Hematopoietic multipotent progenitor cell treated with erythropoietin and hydrocortisone succinate and interleukin-3 and kit ligand, for 15 days (in vitro differentiated cells): ENCODE data around the gene PPIF.

Source experiments
- DNase-seq: peaks from one replicate; pipeline ENCODE4 v3.0.0-alpha.2; 2015; ENCODE audit warnings: low spot score

The PPIF gene

DNA sequence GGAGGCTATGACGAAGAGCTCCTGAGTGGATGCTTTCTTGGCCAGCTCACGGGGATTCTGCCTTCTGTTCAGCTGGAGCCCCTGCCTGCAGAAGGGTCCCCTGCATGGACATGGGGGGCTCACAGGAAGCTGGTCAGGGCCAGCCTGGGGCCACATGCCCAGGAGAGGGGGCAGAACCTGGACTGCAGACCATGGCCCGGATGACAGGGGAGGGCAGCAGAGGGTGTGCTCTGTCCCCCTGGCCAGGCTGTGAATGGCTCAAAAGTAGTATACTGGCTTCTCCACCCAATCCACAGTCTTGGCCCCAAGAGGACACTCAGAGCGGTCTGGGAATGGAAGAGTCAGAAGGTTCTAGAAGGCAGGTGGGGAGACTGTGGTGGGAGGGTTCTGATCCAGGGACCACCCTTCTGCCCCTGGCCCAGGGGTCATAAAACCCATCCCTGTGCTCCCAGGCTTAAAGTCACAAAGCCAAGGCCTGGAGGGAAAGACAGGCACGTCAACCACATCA, 40.3 kb downstream of the PPIF start:
- DNase-seq = no peak

DNA sequence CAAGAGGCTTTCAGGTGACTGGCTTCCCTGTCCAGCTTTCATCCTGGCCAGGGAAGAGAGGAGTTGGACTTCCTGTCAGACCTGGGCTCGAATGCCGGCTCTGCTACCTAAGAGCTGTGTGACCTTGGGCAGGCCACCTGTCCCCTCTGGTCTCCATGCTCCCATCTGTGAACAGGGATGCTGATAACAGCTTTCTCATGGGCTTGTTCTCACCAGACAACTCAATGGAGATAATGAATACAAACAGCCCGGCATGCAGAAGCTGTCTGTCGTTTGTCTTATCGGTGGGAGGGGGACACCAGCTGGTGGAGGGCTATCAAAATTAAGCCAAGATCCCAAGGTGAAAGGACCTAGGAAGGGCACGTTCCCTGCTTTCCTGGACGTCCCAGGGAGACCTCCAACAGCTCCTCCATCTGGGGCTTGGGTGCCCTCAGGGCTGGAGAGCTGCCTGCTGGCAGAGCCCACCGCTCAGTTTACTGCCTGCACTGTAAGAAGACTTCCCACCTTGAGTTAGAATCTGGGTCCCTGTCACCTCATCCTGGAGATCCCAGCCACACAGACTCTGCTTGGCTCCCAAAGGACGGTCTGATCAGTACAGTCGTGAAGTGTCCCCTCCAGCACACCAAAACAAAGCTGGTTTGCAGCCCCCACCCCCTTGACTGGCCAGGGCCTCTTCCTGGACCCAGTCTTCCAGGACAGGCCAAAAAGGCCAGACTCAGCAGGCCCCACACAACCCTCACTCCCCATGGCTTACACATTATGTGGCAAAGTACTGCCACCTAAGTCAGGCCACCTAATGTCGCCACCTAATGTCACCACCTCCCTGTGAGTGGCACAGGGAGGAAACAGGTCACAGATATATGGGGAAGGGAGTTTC, 40.9 kb downstream of the PPIF start:
- no peak for DNase-seq

DNA sequence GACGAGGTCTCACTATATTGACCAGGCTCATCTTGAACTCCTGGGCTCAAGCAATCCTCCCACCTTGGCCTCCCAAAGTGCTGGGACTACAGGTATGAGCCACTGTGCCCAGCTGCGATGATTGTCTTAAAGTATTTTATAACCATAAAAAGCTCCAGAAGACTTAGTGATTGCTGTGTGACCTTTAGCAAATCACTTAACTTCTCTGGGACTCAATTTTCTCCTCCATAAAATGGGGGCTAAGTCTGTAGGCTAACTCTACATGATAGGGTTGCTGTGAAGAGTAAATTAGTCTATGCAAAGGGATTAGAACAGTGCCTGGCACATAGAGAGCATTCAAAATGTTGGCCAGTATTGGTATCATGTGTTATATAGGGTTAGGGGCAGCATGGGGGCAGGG, 42.8 kb downstream of the PPIF start:
- DNase-seq = no peak

DNA sequence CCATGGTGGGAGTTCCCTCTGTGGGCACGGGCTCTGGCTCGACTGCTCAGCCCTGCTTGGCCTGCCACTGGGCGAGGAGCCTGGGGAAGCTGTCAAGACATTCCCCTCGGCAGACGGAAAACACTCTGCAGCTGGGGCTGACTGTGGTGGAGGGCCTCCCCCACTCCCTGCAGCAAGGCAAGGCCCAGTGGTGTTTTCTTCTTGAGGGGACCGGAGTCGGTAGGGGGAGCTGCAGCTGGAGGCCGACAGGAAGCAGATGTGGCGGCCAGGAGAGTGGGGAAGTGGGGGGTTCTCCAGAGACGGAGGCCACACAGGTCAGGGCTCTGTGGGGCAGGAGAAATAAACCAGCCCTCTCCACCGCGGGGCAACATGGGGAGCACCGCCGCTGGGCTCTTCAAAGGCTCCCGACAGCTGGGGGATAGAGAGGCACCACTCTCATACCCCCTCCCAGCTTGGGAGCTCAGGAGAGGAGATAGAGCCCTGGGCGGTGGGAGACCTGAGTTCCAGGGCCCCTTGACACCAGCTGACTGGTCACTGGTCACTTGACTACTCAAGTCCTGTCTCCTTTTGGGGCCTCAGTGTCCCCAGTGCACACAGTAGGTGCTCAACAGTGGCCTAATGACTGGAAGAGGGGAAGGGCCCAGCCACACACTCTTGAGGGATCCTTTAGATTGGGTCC, 43.4 kb downstream of the PPIF start:
- DNase-seq = no peak

DNA sequence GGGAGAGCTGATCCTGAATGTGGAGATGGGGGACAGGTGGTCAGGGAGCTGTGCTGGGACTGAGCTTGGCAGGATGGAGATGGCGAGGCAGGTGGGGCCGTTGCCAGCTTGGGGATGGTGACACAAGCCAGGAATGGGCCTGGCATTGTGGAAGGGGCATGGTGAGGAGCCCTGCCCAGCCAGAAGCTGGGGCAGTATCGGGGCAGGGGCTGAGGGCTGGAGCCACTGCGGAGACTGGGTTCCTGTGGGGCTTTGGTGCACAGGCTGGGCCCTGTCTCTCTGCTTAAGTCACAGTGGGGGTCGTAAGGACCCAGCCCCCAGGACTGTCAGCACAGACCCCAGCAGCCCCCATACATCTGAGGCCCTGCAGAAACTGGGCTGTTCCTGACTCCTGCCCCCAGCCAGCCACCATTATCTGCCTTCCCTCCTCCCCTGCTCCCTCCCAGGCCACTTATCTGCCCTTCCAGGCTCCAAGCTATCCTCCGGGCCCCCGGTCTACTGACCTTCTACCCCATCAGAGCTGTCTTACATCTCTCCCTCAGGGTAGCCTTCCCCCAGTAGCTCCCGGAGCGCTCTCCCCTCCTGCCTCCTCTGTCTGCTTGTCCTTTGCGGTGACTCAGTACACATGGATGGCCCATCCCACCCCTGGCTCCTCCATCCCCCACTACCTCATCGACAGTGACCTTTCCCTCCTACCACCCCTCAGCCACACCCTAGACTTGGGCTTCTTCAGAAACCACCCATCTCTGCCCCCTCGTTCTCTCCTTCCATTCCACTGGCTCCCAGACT, 44.2 kb downstream of the PPIF start:
- DNase-seq = no peak

DNA sequence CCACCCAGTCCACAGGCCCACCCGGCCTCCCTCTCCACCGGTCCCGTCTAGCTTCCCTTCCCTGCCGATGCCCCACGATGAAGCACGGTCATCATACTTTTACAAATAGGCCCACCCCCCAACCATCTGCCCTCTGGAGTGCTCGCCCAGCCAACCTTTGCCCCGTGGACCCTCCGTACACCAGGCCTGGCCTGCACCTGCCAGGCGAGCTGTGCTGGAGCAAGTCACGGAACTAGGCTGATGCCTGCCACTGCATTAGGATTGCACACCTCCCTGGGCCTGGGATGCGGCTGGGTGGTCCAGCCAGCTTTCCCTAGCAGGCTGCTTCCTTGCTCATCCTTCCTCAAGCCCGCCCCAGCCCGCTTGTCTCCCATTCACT, 44.7 kb downstream of the PPIF start:
- no peak for DNase-seq

DNA sequence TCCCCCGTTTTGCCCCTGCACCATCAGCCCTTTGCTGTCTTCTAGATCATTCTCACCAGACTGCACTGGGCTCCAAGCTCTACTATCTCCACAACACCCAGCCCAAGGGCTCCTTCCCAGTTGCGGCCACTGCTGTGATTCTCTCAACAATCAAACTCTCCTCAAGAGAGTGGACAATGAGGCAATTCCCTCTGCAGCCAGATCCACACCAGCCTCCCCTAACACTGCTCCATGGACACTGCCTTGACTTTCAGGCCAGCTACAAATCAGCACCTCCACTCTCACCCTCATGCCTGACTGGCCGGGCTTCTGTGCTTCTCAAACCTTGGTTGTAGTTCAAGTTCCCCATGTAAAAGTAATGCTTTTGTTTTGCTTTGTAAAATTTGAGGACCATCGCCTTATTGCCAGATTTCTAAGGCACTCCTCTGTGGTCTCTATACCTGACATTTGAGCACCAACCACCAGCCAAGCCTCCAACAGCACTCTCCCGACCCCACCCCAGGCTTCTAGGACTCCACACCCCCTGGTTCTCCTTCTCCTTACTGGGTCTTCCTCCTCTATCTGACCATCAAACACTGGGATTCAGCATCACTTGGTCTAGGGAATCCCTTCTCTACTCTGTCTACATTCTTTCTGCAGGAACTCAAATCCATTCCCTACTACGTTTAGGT, 45.4 kb downstream of the PPIF start:
- DNase-seq = no peak

DNA sequence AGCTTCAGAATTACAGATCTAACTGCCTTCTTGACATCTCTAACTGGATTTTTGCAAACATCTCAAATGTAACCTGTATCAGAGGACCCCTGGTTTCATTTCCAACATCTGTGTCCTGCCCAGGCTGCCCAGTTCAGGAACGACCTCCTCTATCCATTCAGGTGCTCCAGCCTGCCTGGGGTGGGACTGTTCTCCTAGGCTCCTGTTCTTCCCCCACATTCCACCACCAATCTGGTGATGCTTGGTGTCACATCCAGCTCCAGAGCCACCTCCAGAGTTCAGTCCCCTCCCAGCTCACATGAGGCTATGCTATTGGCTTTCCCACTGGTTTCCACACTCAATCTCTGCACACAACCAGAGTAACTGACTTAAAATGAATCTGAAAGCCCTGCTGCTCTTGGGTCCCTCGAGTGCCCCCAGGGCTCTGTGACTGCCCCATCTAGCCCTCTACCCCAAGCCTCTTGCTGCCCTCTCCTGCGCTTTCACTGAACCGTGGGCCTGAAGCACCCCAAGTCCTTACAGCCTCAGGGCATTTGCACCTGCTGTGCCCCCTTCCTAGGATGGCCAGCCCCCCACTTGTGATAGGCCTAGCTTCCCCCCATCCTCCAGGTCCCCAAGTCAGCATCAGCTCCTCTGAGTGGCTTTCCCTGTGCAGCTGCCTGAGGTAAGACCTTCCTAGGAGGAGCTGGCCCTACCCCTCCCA, 46.1 kb downstream of the PPIF start:
- no peak for DNase-seq

DNA sequence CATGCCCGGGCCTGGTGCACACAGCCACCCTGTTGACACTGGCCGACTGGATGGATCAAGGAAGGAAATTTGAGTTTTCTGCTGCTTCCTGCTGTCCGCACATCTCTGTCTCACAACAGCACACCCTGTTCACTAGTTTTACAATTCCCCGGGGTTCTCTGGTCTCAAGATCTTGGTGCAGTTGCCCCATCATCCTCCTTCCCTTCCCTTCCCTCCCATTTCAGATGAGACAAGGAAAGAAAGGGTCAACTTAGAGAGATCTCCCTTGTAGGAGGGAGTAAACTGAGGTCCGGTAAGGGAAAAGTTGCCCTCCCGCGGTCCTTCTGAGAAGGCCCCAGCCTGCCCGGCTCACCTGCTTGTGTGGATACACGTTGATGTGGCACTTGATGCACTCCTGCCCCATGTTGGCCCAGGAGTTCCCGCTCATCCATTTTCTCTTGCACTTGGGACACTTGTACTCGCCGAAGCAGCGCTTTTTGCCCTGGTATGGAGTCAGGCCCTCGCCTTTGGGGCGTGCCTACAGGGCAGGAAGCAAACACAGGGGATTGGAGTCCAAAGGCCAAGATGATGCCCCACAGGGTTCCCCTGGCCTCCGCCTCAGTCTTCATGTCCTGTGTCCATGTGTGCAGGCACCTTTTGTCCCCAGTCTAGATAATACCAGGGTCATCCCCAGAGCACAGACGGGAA, 46.8 kb downstream of the PPIF start:
- no peak for DNase-seq

DNA sequence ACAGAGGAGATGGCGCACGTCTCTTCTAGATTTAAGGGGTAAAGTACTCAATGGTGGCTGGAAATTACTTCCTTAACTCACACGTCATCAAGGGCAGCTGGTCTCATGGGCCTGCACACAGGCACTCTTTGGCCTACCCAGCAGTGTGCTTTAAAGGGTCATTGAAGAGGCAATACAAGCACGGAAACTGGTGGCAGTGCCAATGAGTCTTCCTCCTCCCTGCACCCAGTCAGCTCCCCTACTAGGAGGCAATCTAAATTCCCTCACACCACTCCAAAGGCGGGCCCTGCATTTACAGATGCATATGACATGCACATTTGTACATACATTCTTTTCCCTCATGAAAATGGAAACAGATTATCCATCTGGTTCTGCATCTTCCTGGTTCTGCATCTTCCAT, 47.4 kb downstream of the PPIF start:
- DNase-seq = no peak

DNA sequence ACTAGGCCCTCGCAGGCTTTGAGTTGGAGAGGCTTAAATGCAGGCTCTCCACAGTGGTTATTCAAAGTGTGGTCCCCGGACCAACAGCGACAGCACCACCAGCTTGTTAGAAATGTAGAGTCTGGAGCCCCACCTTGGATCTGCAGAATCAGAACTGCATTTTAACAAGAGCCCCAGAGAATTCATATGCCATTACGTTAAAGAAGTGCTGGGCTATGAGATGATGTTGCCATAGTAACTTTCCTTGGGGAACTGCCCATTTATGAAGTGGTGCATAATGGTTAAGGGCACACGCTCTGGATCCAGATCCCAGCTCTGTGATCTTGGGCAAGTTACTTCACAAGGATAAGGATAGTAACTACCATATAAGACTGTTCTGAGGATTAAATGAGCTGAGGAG, 49.3 kb downstream of the PPIF start:
- DNase-seq = no peak

DNA sequence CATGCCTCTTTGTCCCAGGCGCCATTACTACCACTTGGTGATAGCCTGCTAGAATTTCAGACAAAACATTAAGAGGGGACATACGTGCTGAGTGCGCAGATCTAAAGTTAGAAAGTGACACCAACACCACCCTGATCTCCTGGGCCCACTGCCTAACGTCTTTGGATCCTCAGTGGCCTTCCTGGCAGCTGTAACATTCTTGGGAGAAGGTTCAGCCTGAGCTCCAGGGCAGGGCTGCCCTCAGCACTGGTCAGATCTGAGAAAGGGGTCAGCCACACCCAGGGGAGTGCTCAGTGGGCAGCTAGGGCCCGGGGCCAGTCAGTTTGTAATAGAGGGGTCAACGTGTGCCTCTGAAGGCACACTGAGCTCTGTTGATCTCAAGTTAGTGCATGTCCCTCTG, 49.8 kb downstream of the PPIF start:
- DNase-seq = no peak

DNA sequence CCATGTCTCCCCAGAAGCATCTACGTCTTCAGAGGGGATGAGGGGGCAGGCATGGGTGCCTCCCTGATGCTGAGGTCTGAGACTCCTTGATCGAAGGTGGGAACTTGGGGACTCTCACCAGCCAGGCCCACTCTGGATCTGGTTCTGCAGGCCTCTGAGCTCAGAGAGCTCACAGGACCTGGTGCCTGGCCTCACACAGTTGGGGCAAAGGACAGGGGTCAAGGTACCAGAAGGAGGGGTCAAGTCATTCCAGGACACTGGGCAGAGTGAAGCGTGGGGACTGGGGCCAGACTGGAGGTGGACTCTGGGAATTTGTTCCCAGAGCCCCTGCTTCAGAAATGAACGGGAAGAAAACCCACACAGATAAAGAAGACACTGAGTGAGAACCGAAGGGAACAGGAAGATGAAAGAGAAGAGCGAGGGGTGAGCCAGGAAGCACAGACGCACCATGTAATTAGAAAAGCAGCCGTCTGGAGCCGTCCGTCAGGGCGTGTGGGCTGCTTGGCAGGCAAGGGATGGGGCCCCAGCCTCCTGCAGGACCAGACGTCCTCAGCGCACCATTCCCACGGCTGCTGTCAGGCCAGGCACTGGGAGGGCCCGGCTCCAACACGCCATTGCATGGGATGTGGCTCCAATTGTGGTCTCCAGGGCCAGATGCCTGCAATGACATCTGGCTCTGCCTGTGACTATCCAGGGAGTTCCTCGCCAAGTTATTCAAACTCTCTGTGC, 50.5 kb downstream of the PPIF start:
- DNase-seq = no peak

DNA sequence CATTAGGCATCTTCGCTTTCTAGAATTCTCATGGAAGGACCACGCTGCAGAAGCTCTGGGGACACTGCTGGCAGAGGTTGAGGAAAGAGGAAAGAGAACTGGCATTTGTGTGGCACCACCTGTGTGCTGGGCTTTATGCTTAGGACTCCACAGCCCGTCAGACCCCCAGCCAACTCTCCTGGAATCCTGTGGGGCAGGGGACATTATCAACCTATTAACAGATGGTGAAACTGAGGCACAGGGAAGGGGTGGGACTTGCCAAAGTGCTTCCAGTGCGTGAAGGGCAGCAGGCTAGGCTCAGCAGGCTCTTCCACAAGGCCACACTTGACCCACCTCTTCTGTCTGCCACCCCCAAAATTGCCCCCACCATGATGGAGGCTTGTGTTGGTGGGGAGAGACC, 51.4 kb downstream of the PPIF start:
- DNase-seq = no peak

DNA sequence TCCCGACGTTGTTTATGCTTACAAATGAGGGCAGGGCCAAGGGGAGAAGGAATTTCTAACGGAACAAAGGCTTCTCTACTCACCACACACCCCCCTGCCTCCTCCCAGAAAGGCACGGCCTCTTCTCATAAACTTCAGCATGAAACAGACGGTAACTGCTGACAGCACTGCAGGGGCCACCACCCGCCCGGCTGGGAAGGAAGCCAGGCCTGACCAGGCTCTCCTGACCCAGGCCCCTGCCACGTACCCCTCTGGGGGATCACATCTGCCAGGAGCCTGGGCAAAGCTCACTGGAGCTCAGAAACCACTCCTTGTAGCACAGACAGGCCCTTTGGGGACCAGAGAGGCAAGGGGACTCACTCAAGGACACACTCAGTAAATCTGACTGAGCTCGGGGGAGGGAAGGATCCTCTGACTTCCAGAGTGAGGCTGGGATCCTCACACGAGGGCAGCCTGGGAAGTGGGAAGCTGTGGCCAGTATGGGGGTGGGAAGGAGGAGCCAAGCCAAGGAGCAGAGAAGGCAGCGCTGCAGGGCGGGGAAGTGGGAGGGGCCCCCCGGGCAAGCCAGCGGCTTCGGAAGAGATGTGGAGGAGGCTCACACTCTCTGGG, 52.1 kb downstream of the PPIF start:
- DNase-seq = no peak

DNA sequence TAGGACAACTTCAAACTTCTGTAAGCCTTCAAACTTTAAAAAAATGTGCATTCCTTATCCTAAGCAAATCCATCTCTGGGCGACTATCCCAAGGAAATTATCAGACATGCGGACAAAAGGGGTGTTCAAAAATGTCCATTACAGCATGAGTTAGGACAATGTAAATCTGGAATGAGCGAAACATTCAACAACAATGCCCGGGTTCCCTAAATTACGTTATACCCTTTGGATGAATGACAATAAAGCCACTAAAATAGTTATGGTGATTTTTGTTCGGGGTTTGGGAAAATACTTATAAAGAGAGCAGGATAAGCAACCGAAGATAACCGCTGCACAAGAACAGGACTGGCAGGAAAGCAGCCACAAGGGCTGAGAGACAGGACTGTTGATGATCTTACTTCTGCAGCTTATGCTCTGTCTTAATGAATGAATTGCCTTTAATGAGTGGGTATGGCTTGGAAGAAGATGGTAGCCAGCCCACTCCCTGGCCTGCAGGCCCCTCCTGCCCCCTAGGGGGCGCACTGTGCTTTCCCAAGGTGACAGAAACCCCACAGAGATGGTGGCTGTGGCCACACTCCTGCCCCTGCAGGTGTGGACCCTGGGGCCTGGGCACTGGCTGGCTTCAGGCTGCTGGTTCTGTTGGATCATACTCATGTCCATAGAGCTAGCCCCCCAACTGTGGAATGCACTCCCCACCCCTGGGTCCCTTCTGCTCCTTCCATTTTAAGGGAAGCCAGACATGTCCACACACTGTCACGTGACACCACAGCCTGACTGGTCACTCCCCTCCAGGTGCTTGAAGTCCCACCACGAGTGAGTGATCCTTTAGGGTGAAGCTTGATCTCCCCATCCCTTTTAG, 53.1 kb downstream of the PPIF start:
- DNase-seq = peak; percentile 54

DNA sequence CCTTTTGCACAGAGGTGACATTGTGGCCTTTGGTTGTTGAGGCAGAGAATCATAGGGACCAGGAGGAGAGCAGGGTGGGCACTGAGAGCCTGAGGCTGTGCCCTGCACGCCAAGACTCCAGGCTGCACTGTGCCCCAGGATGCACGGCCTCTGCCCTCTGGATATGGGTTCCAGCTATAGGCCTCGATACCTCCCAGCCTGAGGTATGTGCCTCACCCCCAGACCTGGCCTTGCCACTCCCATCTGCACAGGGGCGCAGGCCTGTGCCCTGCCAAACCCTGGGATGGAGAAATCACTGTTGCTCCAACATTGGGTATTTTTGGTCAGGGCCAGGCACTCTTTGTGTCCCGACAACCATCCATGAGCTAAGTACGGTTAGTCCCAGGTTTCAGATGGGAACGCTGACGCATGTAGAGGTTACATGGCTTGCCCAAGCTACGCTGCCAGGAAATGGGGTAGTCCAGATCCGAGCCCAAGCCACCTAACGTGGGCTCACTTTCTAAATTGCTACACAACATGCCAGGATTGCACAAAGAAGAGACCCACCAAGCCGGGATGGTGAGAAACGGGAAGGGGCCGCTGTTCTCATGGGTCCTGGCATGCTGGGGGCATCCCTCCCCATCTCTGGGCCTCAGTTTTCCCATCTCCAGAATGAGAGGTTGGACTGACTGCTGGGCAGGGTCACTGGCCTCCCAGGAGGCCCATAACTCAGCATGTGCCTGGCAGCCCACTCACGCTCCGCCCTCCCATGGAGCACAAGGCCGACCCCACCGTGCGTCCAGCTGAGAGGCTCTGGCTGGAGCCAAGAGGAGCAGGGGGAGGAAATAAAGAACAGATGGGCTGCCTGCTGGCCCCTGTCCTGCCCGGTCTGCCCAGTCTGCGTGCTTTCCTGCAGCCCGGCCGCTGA, 54.0 kb downstream of the PPIF start:
- DNase-seq = no peak

DNA sequence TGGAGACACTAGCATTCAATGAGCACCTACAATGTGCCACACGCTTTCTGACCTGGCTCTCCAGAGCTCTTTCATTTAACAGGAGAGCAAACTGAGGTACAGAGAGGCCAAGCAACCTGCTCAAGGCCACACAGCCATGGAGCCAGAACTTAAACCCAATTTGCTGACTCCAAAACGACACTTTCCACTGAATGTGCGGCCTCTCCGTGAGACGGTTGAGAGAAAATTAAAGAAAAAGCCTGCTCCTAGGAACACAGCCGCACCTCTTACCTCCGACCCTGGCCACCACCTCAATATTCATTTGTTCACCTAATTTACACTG, 55.3 kb downstream of the PPIF start:
- no peak for DNase-seq
